Pons (tissue), 1 donor: ENCODE data around the gene SPON1.

Source experiments
- DNase-seq: peaks from one replicate; pipeline ENCODE4 v3.0.0-alpha.2; 2016; ENCODE audit warnings: low spot score

Gene SPON1

GRCh38 chr11:14190992-14191778 lies 228.7 kb downstream of the SPON1 start:
- no peak for DNase-seq

- no peak for DNase-seq
These were observed 231.1 kb downstream of the SPON1 start for GRCh38 chr11:14193644-14194043.

GRCh38 chr11:14202251-14203196 lies 240.0 kb downstream of the SPON1 start:
- DNase-seq: no peak

- DNase-seq: no peak
These were observed 240.8 kb downstream of the SPON1 start for GRCh38 chr11:14203321-14203720.

GRCh38 chr11:14212986-14213385 lies 250.5 kb downstream of the SPON1 start:
- DNase-seq: peak; percentile 88

GRCh38 chr11:14218728-14219127 lies 256.2 kb downstream of the SPON1 start:
- peak; percentile 49 for DNase-seq

- no peak for DNase-seq
These were observed 261.2 kb downstream of the SPON1 start for GRCh38 chr11:14223636-14224288.

GRCh38 chr11:14224395-14224794 lies 261.9 kb downstream of the SPON1 start:
- no peak for DNase-seq

- DNase-seq: no peak
These were observed 263.1 kb downstream of the SPON1 start for GRCh38 chr11:14225666-14226065.

- DNase-seq: no peak
These were observed 265.8 kb downstream of the SPON1 start for GRCh38 chr11:14228356-14228755.

GRCh38 chr11:14229472-14229871 lies 266.9 kb downstream of the SPON1 start:
- DNase-seq: no peak

- DNase-seq: no peak
These were observed 267.9 kb downstream of the SPON1 start for GRCh38 chr11:14230407-14230806.

GRCh38 chr11:14232652-14233051 lies 270.1 kb downstream of the SPON1 start:
- no peak for DNase-seq

GRCh38 chr11:14234446-14234845 lies 271.9 kb downstream of the SPON1 start:
- no peak for DNase-seq

GRCh38 chr11:14235701-14236100 lies 273.2 kb downstream of the SPON1 start:
- no peak for DNase-seq

GRCh38 chr11:14237444-14237961 lies 275.0 kb downstream of the SPON1 start:
- peak; percentile 86 for DNase-seq

GRCh38 chr11:14240221-14240620 lies 277.7 kb downstream of the SPON1 start:
- DNase-seq: no peak

GRCh38 chr11:14240951-14241350 lies 278.4 kb downstream of the SPON1 start:
- no peak for DNase-seq

GRCh38 chr11:14242187-14242586 lies 279.7 kb downstream of the SPON1 start:
- peak; percentile 83 for DNase-seq

- no peak for DNase-seq
These were observed 280.2 kb downstream of the SPON1 start for GRCh38 chr11:14242733-14243132.

- no peak for DNase-seq
These were observed 282.4 kb downstream of the SPON1 start for GRCh38 chr11:14244926-14245325.

GRCh38 chr11:14245444-14245843 lies 282.9 kb downstream of the SPON1 start:
- no peak for DNase-seq
